Adipocyte (in vitro differentiated cells): ENCODE results near the gene ANO7.
"Not testable (repeated sequence)": the region's sequence is repeated elsewhere in the genome, so short reads cannot be mapped to it uniquely, and the experiment has no call there.

Experiments used
- DNase-seq: peaks from one replicate; pipeline ENCODE4 v3.0.0-alpha.2; 2015; ENCODE audit warnings: low read depth
- H3K27me3 ChIP-seq: replicated peaks from 2 replicates; pipeline ENCODE4 v1.7.0; 2013; ENCODE audit warnings: mild to moderate bottlenecking, low read length, moderate library complexity; ENCODE audit not compliant: control insufficient read depth, insufficient read depth
- H3K36me3 ChIP-seq: 2 replicates; pipeline ENCODE4 v1.7.0; 2013; ENCODE audit warnings: low read length, mild to moderate bottlenecking, moderate library complexity; ENCODE audit not compliant: control insufficient read depth, insufficient read depth, severe bottlenecking
- H3K4me1 ChIP-seq: 2 replicates; pipeline ENCODE4 v1.7.0; 2013; ENCODE audit warnings: mild to moderate bottlenecking, low read length, moderate library complexity; ENCODE audit not compliant: control insufficient read depth, insufficient read depth
- H3K4me3 ChIP-seq: 2 replicates; pipeline ENCODE4 v1.7.0; 2013; ENCODE audit warnings: mild to moderate bottlenecking, low read length, moderate library complexity
- H3K9ac ChIP-seq: 2 replicates; pipeline ENCODE4 v1.7.0; 2013; ENCODE audit warnings: mild to moderate bottlenecking, low read length, moderate library complexity
- H3K9me3 ChIP-seq: 2 replicates; pipeline ENCODE4 v1.7.0; 2013; ENCODE audit warnings: mild to moderate bottlenecking, low read length, moderate library complexity; ENCODE audit not compliant: control insufficient read depth

The ANO7 gene

DNA sequence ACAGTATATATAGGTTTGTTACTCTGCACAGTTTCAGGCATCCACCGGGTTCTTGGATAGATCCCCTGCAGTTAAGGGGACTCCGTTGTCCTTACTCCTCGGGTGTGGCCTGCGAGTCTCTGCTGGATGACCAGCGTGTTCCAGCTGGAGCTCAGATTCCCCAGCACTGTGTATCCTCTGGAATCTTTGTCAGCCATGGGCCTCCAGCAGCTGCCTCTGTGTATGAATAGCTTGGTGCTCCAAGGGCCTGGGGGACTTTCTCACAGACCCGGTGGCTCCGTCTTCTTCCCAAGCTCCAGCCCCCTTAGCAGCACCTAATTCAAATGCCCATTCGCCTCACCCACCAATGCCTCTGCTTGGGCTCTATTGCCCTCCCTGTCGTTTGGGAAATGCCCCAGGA lies 6.3 kb downstream of the ANO7 start:
- Histone ChIP-seq H3K9ac (no peak overlapping the region), H3K4me3 (no peak overlapping the region), H3K36me3 (no peaks in the 10 kb centered on the region), H3K9me3 (no peaks in the 10 kb centered on the region), H3K4me1 (no peaks in the 10 kb centered on the region), H3K27me3 (peaks cover 26% of the 10 kb centered on the region)
- DNase-seq = no peak

DNA sequence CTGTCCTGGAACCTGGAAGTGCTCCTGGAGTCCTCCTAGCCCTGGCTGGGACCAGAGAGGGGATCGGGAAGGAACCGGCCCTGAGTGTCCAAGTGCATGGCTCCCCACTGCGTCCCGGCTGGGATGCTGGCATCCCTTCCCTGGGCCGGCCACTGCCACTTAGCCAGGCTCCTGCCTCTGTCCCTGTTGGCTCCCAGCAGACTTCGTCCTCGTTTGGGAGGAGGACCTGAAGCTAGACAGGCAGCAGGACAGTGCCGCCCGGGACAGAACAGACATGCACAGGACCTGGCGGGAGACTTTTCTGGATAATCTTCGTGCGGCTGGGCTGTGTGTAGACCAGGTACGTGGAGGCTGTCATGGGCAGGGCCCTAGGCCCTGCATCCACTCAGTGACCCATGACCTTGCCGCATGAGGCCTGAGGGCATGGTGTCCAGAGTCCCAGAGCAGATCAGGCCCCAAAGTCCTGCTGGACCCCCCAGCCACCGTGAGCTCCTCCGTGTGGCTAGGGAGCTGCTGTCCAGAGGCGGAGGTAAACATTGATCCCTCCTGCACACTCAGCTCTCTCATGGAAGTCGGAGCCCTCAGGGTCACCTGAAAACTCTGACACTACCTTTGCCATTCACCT lies 7.1 kb downstream of the ANO7 start:
- H3K4me1 ChIP-seq = no peaks in the 10 kb centered on the region
- no peak overlapping the region for H3K9ac ChIP-seq
- peaks cover 26% of the 10 kb centered on the region for H3K27me3 ChIP-seq
- no peak for DNase-seq
- H3K4me3 ChIP-seq = no peak overlapping the region
- H3K9me3 ChIP-seq = no peaks in the 10 kb centered on the region
- H3K36me3 ChIP-seq = no peaks in the 10 kb centered on the region

- DNase-seq, H3K36me3 ChIP-seq, H3K4me3 ChIP-seq, H3K4me1 ChIP-seq, H3K9me3 ChIP-seq, H3K9ac ChIP-seq: not testable (repeated sequence)
- H3K27me3 ChIP-seq = peaks cover 26% of the 10 kb centered on the region
Observed at GRCh38 chr2:241197246-241197645, 8.8 kb downstream of the ANO7 start.

GRCh38 chr2:241197947-241198346 lies 9.5 kb downstream of the ANO7 start:
- DNase-seq = no peak
- Histone ChIP-seq H3K4me1 (no peaks in the 10 kb centered on the region), H3K4me3 (no peak overlapping the region), H3K9ac (no peak overlapping the region), H3K36me3 (no peaks in the 10 kb centered on the region), H3K9me3 (no peaks in the 10 kb centered on the region), H3K27me3 (peaks cover 26% of the 10 kb centered on the region)

DNA sequence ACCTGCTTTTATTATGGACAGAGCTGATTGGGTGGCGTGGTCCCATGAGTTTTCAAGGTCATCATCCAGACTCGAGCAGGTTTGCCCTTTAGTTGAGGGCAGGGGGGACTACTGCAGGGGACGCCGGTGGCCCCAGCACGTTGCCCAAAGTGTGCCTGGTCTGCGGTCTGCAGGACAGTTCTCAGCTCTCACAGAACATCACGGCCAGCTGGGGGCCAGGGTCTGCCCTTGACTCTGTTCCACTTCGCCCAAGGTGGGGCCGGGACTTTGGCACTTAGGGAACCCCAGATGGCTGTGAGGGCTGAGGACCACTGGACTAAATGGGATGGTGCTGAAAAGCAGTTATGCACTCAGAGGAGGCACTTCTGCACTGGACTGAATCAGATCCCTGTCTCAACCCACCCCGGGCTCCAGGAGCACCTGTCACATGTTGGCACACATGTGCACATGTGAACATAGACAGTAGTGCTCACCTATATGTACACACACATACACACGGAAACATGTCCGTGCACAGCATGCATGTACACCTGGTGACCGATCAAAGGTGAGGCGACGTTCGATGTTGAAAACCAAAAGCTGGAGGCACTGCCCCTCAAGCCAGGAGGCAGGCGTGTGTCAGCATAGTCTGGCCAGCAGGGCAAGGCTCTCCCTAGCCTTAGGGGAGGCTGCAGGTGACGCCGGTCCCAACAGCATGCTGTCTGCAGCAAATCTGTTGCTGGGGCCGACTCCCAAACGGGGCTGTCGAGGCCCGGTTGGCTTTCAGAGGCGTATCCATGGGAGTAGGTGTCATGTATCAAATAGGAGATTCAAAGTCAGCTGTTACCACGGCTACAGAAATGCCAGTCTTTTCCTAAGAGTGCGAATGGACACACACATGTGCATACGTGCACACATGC lies 10.2 kb downstream of the ANO7 start:
- Histone ChIP-seq H3K4me3 (no peak overlapping the region), H3K9ac (no peak overlapping the region), H3K9me3 (no peaks in the 10 kb centered on the region), H3K4me1 (no peaks in the 10 kb centered on the region), H3K27me3 (peaks cover 26% of the 10 kb centered on the region), H3K36me3 (no peaks in the 10 kb centered on the region)
- DNase-seq = no peak

DNA sequence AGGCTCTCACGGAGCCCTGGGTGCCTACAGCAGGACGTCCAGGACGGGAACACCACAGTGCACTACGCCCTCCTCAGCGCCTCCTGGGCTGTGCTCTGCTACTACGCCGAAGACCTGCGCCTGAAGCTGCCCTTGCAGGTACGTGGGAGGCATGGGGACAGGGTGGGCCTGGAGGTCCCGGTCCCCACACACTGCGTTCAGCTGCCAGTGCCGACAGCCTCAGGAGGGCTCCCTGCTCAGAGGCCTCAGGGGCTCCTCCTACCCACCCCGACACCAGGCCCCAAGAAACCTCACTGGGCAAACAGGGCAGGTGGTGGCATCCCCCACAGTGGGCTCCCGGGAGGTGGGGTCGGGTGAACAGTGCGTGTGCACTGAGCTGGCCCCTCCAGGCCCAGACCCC lies 10.8 kb downstream of the ANO7 start:
- H3K27me3 ChIP-seq = peaks cover 26% of the 10 kb centered on the region
- no peaks in the 10 kb centered on the region for H3K9me3 ChIP-seq
- no peaks in the 10 kb centered on the region for H3K4me1 ChIP-seq
- H3K36me3 ChIP-seq = no peaks in the 10 kb centered on the region
- no peak overlapping the region for H3K9ac ChIP-seq
- no peak for DNase-seq
- H3K4me3 ChIP-seq = no peak overlapping the region

GRCh38 chr2:241199897-241200821 lies 11.7 kb downstream of the ANO7 start:
- Histone ChIP-seq H3K9me3 (no peaks in the 10 kb centered on the region), H3K36me3 (no peaks in the 10 kb centered on the region), H3K27me3 (peaks cover 26% of the 10 kb centered on the region), H3K9ac (no peak overlapping the region), H3K4me3 (no peak overlapping the region), H3K4me1 (no peaks in the 10 kb centered on the region)
- no peak for DNase-seq

- H3K4me1 ChIP-seq = no peaks in the 10 kb centered on the region
- H3K9me3 ChIP-seq = no peaks in the 10 kb centered on the region
- no peak overlapping the region for H3K4me3 ChIP-seq
- no peak for DNase-seq
- no peak overlapping the region for H3K9ac ChIP-seq
- peaks cover 23% of the 10 kb centered on the region for H3K27me3 ChIP-seq
- no peaks in the 10 kb centered on the region for H3K36me3 ChIP-seq
Observed at GRCh38 chr2:241200822-241201395, 12.4 kb downstream of the ANO7 start.

DNA sequence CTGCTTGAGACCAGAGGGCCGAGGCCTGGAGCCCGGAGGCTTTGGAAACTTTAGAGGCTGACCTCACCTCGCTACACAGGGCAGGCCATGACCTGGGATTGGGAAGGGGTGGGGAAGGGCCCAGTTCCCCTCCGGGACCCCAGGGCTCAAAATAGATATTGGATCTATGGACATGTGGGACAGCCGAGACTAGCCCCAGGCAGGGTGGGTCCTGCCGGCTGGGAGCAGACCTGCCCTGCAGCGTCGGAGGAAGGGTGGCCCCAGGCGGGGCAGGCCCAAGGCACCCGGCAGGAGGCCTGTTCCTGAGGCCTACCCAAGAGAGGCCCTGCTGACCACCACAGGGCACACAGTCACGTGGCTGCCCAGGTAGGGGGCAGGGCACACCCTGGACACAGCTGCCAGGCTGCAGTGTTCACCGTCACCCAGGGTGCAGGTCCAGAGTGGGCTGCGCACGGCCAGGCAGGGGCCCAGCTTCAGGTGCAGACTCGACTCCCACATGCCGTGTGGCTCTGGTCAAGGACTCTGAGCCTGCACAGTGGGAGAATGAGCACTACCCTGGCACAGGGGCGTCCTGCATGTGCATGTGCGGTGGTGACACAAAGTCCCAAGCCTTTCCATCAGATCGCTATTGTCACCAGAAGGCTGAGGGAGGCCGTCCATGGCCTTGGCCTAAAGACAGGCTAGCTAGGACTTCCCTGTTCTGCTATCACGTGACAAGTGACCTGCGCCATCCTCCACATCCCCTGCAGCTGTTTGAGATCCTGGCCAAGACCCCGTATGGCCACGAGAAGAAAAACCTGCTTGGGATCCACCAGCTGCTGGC lies 13.2 kb downstream of the ANO7 start:
- no peak for DNase-seq
- no peaks in the 10 kb centered on the region for H3K36me3 ChIP-seq
- no peaks in the 10 kb centered on the region for H3K4me1 ChIP-seq
- no peak overlapping the region for H3K4me3 ChIP-seq
- no peaks in the 10 kb centered on the region for H3K9me3 ChIP-seq
- peaks cover 16% of the 10 kb centered on the region for H3K27me3 ChIP-seq
- H3K9ac ChIP-seq = no peak overlapping the region

- Histone ChIP-seq H3K27me3 (peaks cover 15% of the 10 kb centered on the region), H3K4me3 (no peak overlapping the region), H3K9me3 (no peaks in the 10 kb centered on the region), H3K4me1 (no peaks in the 10 kb centered on the region), H3K9ac (no peak overlapping the region), H3K36me3 (no peaks in the 10 kb centered on the region)
- no peak for DNase-seq
Observed at GRCh38 chr2:241202268-241202585, 13.8 kb downstream of the ANO7 start.
